Activated T-cell treated with anti-CD3 and anti-CD28 coated beads, Interleukin-2, amount 50 U/mL, for 4 hours (primary cell): ENCODE data around the gene SYN1. TPM values are rescaled to one million over a fixed set of nuclear protein-coding genes. Genes with fewer than 3 reads are reported as not detected.

ENCODE experiments used
- ATAC-seq, 2 donors: fragments of 200-7000 bp; cut with Tn5 transposase; one replicate each; pipeline ENCODE4 v1.10.0; 2021
- DNase-seq: peaks from one replicate; pipeline ENCODE4 v3.0.0-alpha.2; 2020
- H3K27me3 Mint-ChIP-seq: one replicate; pipeline ENCODE4 v1.8.0; 2021; ENCODE audit warnings: low read depth, mixed read lengths
- H3K36me3 Mint-ChIP-seq: one replicate; pipeline ENCODE4 v1.8.0; 2022; ENCODE audit warnings: mixed read lengths; ENCODE audit not compliant: insufficient read depth
- H3K4me1 Mint-ChIP-seq: one replicate; pipeline ENCODE4 v1.8.0; 2021; ENCODE audit warnings: low read depth, mixed read lengths
- H3K4me3 Mint-ChIP-seq: one replicate; pipeline ENCODE4 v1.8.0; 2021; ENCODE audit warnings: mild to moderate bottlenecking, moderate library complexity, mixed read lengths
- H3K9me3 Mint-ChIP-seq: one replicate; pipeline ENCODE4 v1.8.0; 2021; ENCODE audit warnings: mixed read lengths
- total RNA-seq, 3 donors: library from RNA; stranded (reverse); gene quantifications; one replicate each; pipeline ENCODE4 v1.2.1, GENCODE V29; 2021

Gene SYN1
- total RNA-seq, 3 donors from 2014 or later = 0.23 to 0.43 (median 0.24) TPM

- Mint-ChIP-seq H3K9me3 (peaks cover 9% of the 10 kb centered on the region), H3K4me3 (no peak overlapping the region), H3K4me1 (peaks cover 18% of the 10 kb centered on the region), H3K27me3 (no peaks in the 10 kb centered on the region), H3K36me3 (peaks cover 3% of the 10 kb centered on the region)
- ATAC-seq (no peak), DNase-seq (no peak)
Observed at GRCh38 chrX:47596256-47596655, 23.4 kb downstream of the SYN1 start.

GRCh38 chrX:47595716-47596251 is 23.9 kb downstream of the SYN1 start:
- no peak for DNase-seq
- Mint-ChIP-seq H3K27me3 (no peaks in the 10 kb centered on the region), H3K36me3 (peaks cover 3% of the 10 kb centered on the region), H3K4me1 (peaks cover 18% of the 10 kb centered on the region), H3K4me3 (no peak overlapping the region), H3K9me3 (peaks cover 9% of the 10 kb centered on the region)
- ATAC-seq = no peak

GRCh38 chrX:47593522-47593921 is 26.1 kb downstream of the SYN1 start:
- no peaks in the 10 kb centered on the region for H3K27me3 Mint-ChIP-seq
- no peak for DNase-seq
- H3K4me3 Mint-ChIP-seq = no peak overlapping the region
- peaks cover 9% of the 10 kb centered on the region for H3K9me3 Mint-ChIP-seq
- peaks cover 3% of the 10 kb centered on the region for H3K36me3 Mint-ChIP-seq
- ATAC-seq = no peak
- H3K4me1 Mint-ChIP-seq = peaks cover 18% of the 10 kb centered on the region

- DNase-seq = no peak
- no peak for ATAC-seq
- H3K36me3 Mint-ChIP-seq = no peaks in the 10 kb centered on the region
- no peaks in the 10 kb centered on the region for H3K9me3 Mint-ChIP-seq
- H3K4me1 Mint-ChIP-seq = peaks cover 8% of the 10 kb centered on the region
- no peaks in the 10 kb centered on the region for H3K27me3 Mint-ChIP-seq
- H3K4me3 Mint-ChIP-seq = no peak overlapping the region
Observed at GRCh38 chrX:47590984-47591383, 28.7 kb downstream of the SYN1 start.

- H3K4me3 Mint-ChIP-seq = no peak overlapping the region
- ATAC-seq (no peak), DNase-seq (no peak)
- peaks cover 8% of the 10 kb centered on the region for H3K4me1 Mint-ChIP-seq
- no peaks in the 10 kb centered on the region for H3K9me3 Mint-ChIP-seq
- H3K27me3 Mint-ChIP-seq = no peaks in the 10 kb centered on the region
- H3K36me3 Mint-ChIP-seq = peaks cover 2% of the 10 kb centered on the region
Observed at GRCh38 chrX:47587906-47588735, 31.5 kb downstream of the SYN1 start.

GRCh38 chrX:47587091-47587891 is 32.4 kb downstream of the SYN1 start:
- ATAC-seq (no peak), DNase-seq (no peak)
- Mint-ChIP-seq H3K4me3 (no peak overlapping the region), H3K27me3 (no peaks in the 10 kb centered on the region), H3K9me3 (no peaks in the 10 kb centered on the region), H3K36me3 (peaks cover 2% of the 10 kb centered on the region), H3K4me1 (peaks cover 11% of the 10 kb centered on the region)

GRCh38 chrX:47586043-47586787 is 33.4 kb downstream of the SYN1 start:
- peaks cover 21% of the 10 kb centered on the region for H3K4me1 Mint-ChIP-seq
- DNase-seq (no peak), ATAC-seq (no peak)
- H3K36me3 Mint-ChIP-seq = peaks cover 2% of the 10 kb centered on the region
- no peaks in the 10 kb centered on the region for H3K27me3 Mint-ChIP-seq
- no peaks in the 10 kb centered on the region for H3K9me3 Mint-ChIP-seq
- H3K4me3 Mint-ChIP-seq = no peak overlapping the region

- Mint-ChIP-seq H3K4me1 (peaks cover 24% of the 10 kb centered on the region), H3K9me3 (no peaks in the 10 kb centered on the region), H3K36me3 (peaks cover 2% of the 10 kb centered on the region), H3K4me3 (no peak overlapping the region), H3K27me3 (no peaks in the 10 kb centered on the region)
- ATAC-seq (no peak), DNase-seq (no peak)
Observed at GRCh38 chrX:47585273-47585672, 34.4 kb downstream of the SYN1 start.

GRCh38 chrX:47584714-47585113 is 34.9 kb downstream of the SYN1 start:
- peaks cover 2% of the 10 kb centered on the region for H3K36me3 Mint-ChIP-seq
- no peaks in the 10 kb centered on the region for H3K27me3 Mint-ChIP-seq
- no peak for ATAC-seq
- peaks cover 27% of the 10 kb centered on the region for H3K4me1 Mint-ChIP-seq
- H3K4me3 Mint-ChIP-seq = no peak overlapping the region
- no peak for DNase-seq
- H3K9me3 Mint-ChIP-seq = no peaks in the 10 kb centered on the region

- Mint-ChIP-seq H3K4me3 (peak overlapping the region; percentile 63), H3K36me3 (peaks cover 2% of the 10 kb centered on the region), H3K27me3 (no peaks in the 10 kb centered on the region), H3K4me1 (peaks cover 36% of the 10 kb centered on the region), H3K9me3 (no peaks in the 10 kb centered on the region)
- ATAC-seq = no peak
- DNase-seq = no peak
Observed at GRCh38 chrX:47583240-47583861, 36.3 kb downstream of the SYN1 start.

- H3K4me1 Mint-ChIP-seq = peaks cover 42% of the 10 kb centered on the region
- ATAC-seq = peak; percentile 78 to 84
- H3K9me3 Mint-ChIP-seq = no peaks in the 10 kb centered on the region
Observed at GRCh38 chrX:47581731-47582647, 37.7 kb downstream of the SYN1 start, which contains the start of gene TIMP1. Gene TIMP1 (plus strand): TSS chrX:47582436. CDS start chrX:47583416, 980 bp downstream.

GRCh38 chrX:47579537-47579936 is 40.1 kb downstream of the SYN1 start:
- Mint-ChIP-seq H3K4me1 (peaks cover 44% of the 10 kb centered on the region), H3K27me3 (peaks cover 3% of the 10 kb centered on the region), H3K9me3 (no peaks in the 10 kb centered on the region), H3K36me3 (peaks cover 2% of the 10 kb centered on the region), H3K4me3 (no peak overlapping the region)
- DNase-seq (no peak), ATAC-seq (peak; percentile 47 to 69)

More at GRCh38 chrX:47581731-47582647, 37.7 kb downstream of the SYN1 start, which contains the start of gene TIMP1:
- Mint-ChIP-seq H3K36me3 (peaks cover 2% of the 10 kb centered on the region), H3K27me3 (peaks cover under 1% of the 10 kb centered on the region), H3K4me3 (peak within 1 kb of the TSS; percentile 63)
- peak; percentile 79 for DNase-seq

GRCh38 chrX:47578692-47579091 is 41.0 kb downstream of the SYN1 start:
- Mint-ChIP-seq H3K4me3 (no peak overlapping the region), H3K36me3 (no peaks in the 10 kb centered on the region), H3K4me1 (peaks cover 40% of the 10 kb centered on the region), H3K9me3 (no peaks in the 10 kb centered on the region), H3K27me3 (peaks cover 3% of the 10 kb centered on the region)
- ATAC-seq (no peak), DNase-seq (no peak)
